GM19372 (cell line): ENCODE results near the gene OIT3.

ENCODE experiments used
- ATAC-seq: cut with Tn5 transposase; IDR thresholded peaks from one replicate; pipeline ENCODE4 v1.9.1; 2021; ENCODE audit warnings: mild to moderate bottlenecking, low read depth, moderate library complexity; ENCODE audit not compliant: unreplicated experiment

The OIT3 gene

DNA sequence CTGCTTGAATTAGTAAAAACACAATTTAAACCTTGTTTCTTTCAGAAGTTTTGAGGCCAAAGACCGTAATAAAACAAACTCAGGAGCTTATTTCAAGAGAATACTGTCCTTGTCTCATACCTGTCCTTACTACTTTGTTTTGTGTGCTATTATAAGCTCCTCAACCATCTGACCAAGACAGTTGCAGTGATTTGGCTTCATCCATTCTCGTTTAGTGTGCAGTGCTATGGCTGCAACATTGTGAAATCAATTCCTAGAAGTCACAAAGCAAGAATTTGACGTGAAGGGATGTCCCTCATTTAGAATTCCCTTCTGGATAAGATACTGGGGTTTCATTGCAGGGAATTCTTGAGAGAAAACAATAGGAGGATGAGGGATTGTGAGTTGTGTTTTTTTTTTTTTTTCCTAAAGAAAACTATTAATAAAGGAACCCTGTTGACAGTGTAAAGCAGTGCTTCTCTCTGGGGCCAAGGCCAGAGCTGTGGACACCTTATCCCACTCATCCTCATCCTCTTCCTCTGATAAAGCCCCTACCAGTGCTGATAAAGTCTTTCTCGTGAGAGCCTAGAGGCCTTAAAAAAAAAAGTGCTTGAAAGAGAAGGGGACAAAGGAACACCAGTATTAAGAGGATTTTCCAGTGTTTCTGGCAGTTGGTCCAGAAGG is at the start of gene OIT3:
Gene OIT3, plus strand, starts transcription at position 604 of the 663 bp plus-strand sequence. CDS start 60 bp downstream, outside the sequence.
- ATAC-seq, result no peak

DNA sequence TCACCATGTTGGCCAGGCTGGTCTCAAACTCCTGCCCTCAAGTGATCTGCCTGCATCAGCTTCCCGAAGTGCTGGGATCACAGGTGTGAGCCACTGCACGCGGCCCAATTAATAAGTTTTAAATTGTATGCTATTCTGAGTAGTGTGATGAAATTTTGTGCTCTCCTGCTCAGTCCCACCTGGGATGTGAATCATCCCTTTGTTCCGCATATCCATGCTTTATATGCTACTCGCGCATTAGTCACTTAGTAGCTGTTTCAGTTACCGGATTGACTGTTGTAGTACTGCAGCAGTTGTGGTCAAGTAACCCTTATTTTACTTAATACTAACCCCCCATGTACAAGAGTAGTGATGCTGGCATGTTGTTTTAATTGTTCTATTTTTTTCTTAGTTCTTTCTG is 47.3 kb upstream of the OIT3 start:
- no peak for ATAC-seq

DNA sequence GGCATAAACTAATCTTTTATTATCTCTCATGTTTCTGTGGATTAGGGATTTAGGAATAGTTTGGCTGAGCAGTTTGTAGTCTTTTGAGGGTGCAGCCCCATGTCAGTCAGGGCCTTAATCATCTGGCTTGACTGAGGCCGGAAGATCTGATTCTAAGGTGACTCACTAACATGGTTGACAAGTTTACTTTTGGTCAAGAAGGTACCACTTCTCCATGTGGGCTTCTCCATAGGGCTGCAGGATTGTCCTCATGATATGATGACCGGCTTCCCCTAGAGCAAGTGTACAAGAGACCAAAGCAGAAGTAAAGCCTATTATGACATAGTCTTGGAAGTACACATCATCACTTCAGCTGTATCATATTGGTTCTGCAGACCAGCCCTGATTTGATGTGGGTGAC is 45.9 kb upstream of the OIT3 start:
- no peak for ATAC-seq

DNA sequence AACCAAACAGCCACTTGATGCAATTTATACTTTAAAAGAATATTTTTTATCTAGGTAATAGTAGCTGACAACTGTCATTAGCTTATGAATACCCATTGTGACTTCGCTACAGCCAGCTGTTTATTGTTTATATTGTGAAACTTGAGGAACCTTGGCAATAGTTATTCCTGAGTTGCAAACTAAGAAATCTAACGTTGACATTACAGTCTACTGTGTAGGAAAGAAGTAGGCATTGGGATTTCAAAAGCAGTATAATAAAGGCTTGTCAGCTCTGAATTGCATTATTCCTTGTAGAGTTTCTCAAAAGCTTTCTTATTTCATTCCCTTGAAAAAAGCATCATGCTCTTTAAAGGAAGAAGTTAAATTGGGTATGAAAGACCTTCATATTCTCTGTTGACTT is 42.7 kb upstream of the OIT3 start:
- no peak for ATAC-seq

DNA sequence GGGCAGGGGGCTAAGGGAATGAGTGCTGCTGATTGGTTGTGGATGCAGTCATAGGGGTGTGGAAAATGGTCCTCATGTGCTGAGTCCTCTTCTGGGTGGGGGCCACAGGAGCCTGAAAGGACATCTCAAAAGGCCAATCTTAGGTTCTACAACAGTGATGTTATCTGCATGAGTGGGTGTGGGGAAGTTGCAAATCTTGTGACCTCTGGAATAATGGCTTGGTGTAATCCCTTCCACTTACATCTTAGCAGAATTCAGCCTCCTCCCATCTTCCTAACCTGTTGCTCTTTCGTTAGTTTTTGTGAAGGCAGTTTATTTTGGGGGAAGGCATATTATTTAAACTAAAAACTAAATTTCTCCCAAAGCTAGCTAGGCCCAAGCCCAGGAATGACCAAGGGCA is 42.0 kb upstream of the OIT3 start:
- no peak for ATAC-seq

DNA sequence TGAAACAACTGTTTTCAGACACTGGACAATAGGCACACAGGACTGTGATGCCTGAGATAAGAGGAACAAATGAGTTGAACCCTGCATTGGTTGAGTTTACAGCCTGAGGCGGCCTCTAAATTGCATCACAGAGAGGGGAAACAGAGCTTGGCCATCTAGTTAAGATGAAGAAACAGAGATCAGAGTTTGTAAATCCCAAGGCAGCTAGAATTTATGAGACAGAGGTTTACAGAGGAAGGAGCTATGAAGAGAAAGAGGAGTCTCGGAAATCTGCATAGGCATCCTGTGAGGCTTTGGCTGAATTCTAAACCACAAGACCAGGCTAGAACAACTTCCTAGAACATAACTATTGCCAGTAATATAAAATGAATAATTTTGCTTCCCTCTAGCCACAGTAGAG is 41.0 kb upstream of the OIT3 start:
- no peak for ATAC-seq

DNA sequence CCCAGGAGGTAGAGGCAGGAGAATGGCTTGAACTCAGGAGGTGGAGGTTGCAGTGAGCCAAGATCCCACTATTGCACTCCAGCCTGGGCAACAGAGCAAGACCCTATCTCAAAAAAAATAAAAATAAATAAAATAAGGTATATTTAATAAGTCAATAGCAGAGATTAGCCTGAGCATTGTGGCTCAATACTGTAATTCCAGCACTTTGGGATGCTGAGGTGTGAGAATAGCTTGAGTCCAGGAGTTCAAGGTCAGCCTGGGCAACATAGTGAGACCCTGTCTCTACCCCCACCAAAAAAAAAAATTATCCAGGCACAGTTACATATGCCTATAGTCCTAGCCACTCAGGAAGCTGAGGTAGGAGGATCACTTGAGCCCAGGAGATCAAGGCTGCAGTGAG is 38.4 kb upstream of the OIT3 start:
- no peak for ATAC-seq

DNA sequence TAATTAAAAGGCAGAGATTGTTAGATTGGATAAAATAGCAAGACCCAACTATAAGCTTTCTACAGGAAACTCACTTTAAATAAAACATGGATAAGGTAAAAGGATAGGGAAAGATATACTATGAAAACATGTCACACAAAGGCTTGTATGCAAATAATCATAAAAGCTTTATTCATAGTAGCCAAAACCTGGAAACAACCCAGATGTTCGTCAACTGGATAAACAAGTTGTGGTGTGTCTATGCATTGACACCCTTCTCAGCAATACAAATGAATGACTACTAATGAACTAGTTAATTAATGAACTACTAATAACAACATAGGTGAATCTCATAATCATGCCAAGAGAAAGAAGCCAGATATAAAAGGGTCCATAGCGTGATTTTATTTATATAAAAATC is 37.7 kb upstream of the OIT3 start:
- ATAC-seq, result no peak

DNA sequence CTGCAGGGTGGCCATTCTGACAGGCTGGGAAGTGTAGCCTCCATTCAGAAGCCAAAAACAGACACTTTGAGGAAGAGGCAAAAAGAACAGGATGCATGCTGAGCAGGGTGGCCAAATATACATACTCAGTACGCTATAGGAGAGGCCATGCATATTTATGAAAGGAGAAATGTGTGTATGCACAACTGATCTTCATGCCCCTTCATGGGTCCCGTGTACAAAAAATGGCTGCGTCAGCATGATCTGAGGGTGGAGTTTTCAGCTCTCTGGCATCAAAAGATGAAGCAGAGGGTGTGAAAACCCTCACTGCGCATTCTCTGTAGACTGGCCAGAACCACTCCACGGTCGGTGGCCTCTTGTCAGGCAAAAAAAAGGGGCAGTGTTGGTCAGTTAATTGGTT is 35.5 kb upstream of the OIT3 start:
- ATAC-seq, result no peak

DNA sequence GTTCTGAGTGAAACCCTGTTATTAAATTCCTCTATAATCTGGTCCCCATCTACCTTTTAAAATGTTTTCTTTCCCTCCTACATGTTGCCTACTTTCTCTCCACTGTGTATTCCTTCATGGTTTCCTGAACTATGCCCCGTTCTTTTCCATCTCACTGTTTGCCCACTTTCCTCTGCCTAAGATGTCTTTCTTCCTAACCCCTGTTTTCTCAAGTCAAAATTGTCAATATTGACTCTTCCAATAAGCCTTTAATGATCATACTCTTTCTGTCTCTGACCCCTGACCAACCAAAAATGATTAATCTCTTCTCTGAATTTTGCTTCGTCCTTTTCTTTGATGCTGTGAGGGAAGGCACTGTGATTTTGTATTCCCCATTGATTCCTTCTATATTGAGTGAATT is 30.6 kb upstream of the OIT3 start:
- ATAC-seq, result no peak

DNA sequence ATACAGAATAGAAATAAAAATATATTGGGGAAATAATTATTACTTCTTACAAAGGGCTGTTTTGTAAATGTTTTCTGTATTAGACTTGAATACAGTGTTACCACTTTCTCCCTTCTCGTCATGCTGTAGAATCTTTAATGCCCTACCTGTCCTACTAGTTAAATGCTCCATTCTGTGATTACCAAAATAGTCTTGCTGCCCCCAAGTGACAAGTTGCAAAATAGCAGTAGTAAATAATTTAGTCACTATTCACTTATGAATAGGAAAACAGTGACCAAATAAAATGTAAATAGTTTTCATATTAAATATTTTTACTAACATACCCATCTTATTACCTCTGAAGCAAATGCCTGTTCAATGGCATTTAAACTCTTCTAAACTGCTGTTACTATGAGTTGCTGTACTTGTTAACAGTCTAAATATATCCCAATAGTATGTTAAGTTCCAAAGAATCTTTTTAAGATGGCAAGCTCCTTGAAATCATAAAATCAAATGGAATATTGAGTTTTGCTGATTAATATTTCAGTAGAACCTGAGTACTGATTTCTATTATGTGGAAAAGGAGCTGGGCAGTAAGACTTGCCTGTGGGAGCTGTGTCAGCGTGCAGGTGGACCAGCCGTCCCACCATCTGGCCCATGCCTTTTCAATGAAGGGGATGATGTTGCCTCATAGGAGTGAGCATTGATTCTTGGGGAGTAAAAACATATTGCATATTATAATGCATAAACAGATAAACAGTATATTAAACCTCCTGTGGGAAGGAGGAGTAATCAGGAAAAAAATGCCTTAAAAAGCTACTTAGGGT is 18.1 kb upstream of the OIT3 start:
- no peak for ATAC-seq

DNA sequence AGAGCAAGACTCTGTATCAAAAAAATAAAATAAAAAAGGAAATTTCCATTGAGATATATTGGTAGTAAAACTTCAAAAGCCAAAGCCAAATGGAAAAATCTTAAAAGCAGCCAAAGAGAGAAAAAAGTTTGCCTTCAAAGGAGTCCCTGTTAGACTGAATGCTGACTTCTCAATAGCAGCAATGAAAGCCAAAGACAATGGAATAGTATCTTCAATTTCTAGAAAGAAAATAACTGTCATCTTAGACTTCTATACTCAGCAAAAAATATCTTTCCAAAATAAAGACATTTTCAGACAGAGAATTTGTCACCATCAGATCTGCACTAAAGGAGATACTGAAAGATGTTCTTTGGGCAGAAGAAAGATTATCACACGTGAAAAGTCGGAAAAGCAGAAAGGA is 14.3 kb upstream of the OIT3 start:
- ATAC-seq, result no peak

DNA sequence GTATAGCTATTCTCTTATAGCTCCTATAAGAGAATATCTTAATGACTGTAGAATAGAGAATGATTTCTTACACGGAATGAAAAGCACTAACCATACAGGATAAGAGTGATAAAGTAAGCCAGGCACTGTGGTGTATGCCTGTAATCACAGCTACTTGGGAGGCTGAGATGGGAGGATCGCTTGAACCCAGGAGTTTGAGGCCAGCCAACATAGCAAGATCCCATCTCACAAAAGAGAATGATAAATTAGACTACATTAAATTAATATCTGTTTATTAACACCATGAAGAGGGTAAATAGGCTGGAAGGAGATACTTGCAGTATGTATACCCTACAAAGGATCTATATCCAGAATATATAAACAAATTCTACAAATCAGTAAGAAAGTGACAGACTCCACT is 12.2 kb upstream of the OIT3 start:
- no peak for ATAC-seq

DNA sequence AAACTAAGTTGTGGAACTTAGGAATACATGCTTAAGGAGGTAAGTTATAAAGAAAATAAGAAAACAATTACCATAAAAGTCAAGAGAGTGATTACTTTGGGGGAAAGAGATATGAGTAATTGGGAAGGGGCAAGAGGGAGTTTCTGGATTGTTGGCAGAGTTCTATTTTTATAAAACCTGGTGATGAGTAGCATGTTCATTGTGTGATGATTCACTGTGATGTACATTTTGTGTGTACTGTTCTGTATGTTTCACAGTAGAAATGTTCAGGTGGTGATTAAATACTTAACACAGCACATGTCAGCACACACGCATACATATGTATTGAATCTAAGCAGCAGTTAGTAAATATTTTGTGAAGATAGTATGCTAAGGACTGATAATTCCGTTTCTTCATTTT is 9.7 kb upstream of the OIT3 start:
- ATAC-seq, result no peak

DNA sequence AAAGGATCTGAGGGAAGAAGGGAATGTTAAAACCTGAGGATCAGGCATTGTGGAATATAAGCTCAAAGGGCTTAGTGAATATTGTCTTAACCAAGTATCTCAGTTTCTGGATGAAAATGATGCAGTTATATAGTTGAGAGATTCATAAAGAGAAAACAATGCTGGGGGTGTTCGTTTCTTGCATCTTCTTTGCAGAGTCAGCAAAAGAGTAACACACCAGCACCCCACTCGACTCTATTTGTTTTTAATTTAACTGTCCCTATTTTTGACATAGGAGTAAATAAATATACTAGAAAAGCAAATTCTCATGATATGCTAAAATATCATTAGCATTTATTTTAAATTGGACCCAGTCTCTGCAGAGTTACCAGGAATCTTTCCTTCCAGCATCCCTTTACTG is 7.6 kb upstream of the OIT3 start:
- ATAC-seq, result no peak

DNA sequence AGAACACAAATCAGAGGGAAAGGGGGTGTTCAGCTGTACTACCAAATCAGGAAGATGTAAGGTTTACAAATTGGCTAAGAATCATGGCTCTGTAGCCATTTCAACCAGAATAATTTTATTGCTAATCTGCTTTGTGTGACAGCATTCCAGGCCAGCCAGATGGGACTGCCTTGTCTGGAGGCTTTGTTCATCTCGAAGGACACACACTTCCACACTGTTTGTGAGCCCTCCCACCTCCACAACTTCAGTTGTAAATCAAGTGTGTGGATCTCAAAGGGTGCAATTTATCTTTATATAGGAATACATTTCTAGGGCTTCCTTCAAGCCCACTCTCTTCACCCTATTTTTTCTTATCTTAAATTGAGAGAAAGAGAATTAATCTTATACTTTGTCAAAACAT is 6.9 kb upstream of the OIT3 start:
- no peak for ATAC-seq

DNA sequence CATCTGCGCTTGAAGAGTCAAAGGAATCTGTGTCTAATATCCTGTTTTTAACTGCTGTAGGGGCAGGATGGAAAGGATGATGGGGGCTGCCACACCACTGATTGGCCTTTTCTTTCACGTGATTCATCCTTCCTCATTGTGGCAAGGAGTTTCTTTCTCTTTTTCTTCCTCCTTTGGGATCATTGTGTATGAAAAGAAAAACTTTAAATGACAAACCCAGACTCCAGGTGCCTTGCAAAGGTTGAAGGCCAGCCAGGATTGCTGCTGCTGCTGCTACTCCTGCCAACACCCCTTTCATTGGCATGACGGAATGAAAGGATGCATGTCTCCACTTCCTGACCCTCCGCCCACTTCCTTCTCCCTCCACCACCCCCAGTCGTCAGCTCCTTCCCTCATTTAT is 6.5 kb upstream of the OIT3 start:
- ATAC-seq, result no peak

DNA sequence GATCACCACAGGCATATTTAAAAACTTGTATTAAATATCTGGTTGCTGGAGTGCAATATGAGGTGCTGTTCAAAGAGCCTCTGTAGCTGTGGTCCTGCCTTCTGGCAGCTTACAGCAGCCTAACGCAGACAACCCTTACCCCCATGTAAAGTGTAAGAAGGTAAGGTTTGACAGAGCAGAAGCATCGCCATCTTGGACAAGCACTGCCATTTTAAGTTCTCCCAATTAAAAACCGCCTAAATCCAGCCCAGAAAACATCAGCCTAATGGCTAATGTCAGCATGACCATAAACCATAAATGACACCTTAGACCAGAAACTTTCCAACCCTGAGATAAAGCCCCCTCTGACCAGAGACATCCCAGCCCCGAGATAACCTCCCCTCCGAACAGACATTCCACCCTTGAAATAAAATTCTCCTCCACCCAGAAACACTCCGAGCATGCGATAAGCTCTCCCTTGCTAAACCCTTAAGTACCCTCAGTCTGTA is 5.3 kb upstream of the OIT3 start:
- no peak for ATAC-seq

DNA sequence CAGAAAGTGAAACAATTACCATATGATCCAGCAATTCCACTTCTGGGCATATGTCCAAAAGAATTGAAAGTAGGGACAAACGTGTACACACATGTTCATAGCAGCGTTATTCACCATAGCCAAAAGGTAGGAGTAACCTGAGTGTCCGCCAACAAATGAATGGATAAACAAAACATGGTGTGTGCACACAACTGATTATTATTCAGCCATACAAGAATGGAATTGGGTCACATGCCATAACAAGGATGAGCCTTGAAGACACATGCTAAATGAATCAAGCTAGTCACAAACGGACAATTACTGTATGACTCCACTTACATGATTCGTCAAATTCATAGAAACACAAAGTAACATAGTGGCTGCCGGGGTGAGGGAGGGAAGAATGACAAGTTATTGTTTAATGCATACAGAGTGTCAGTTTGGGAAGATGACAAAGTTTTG is 4.1 kb upstream of the OIT3 start:
- ATAC-seq, result no peak

DNA sequence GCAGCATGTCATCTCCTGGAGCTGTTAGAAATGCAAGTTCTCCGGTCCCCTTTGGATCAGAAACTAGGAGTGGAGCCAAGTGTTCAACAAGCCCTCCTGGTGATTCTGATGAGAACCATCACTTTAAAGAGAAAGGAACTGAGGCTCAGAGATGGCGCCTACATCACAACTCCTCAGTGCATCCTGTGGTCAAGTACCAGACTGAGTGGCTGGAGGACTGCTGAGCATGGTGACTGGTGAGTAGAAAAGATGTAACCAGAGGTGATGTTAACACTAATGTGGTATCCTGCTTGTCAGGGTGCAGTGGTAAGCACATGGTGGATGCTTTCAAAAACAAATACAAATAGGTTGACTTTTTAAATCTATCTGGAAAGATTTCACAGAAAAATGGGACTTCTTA is 3.5 kb upstream of the OIT3 start:
- ATAC-seq, result no peak

DNA sequence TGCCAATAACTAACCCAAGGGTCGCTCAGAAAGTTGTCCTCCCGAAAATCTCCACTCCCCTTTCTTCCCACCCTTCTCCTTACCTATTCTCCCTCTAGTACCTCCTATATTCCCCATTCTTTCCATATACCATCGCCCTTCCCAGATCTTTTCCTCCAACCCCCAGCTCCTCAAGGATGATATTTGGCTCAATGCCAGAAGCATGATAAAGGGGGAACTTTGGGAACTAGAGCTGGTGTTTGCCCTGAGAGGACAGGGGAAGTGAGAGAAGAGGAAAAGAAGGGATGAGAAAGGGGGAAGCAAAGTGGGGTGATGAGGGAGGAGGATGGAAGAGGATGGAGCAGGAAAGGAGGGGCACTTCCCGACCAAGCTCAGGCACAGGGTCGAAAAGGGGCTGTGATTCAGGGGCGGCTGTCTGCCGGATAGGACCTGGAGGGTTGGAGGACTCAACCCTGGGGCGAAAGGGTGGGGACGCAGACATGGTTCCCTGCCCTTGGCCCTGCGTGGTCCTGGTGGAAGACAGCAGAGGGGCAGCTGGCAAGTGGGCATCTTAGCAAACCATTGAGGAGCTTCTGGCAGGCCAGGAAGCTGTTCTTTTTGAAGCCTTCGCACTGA is 1.8 kb downstream of the OIT3 start:
- no peak for ATAC-seq

DNA sequence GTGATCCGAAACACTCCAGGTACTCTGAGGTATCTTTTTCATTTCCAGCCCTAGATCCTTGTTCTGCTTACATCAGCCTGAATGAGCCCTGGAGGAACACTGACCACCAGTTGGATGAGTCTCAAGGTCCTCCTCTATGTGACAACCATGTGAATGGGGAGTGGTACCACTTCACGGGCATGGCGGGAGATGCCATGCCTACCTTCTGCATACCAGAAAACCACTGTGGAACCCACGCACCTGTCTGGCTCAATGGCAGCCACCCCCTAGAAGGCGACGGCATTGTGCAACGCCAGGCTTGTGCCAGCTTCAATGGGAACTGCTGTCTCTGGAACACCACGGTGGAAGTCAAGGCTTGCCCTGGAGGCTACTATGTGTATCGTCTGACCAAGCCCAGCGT is 5.1 kb downstream of the OIT3 start:
- ATAC-seq, result no peak
